ENCODE data around the gene NLRP4.

Gene NLRP4

GRCh38 chr19:55870736-55871135, 34.4 kb downstream of the NLRP4 start:
- Histone ChIP-seq H3K4me3 (ENCODE audit: extremely low read depth, insufficient read depth, low read length, poor library complexity, severe bottlenecking) (no peak overlapping the region), H3K36me3 (ENCODE audit: control insufficient read depth, insufficient read depth, low read length) (no peaks in the 10 kb centered on the region), H3K27ac (ENCODE audit: low read depth, low read length, severe bottlenecking) (no peak overlapping the region), H3K4me1 (ENCODE audit: control insufficient read depth, insufficient read depth, low read length, poor library complexity, severe bottlenecking) (no peaks in the 10 kb centered on the region), H3K9me3 (ENCODE audit: control insufficient read depth, low read length) (peaks cover 68% of the 10 kb centered on the region)
- WGBS, 2 experiments (ENCODE audit: insufficient coverage in 2 of 2): 62 to 72% methylated on average over 11 of the region's 11 CpGs

GRCh38 chr19:55877211-55877610, 40.9 kb downstream of the NLRP4 start:
- Histone ChIP-seq H3K4me3 (ENCODE audit: extremely low read depth, insufficient read depth, low read length, poor library complexity, severe bottlenecking) (no peak overlapping the region), H3K4me1 (ENCODE audit: control insufficient read depth, insufficient read depth, low read length, poor library complexity, severe bottlenecking) (no peaks in the 10 kb centered on the region), H3K36me3 (ENCODE audit: control insufficient read depth, insufficient read depth, low read length) (no peaks in the 10 kb centered on the region), H3K9me3 (ENCODE audit: control insufficient read depth, low read length) (peaks cover 56% of the 10 kb centered on the region), H3K27ac (ENCODE audit: low read depth, low read length, severe bottlenecking) (no peak overlapping the region)
- WGBS, 2 experiments (ENCODE audit: insufficient coverage in 2 of 2): 17 to 42% methylated on average over 1 to 3 of the region's 3 CpGs

- WGBS, 2 experiments (ENCODE audit: insufficient coverage in 2 of 2): 67 to 68% methylated on average over 4 of the region's 4 CpGs
- H3K36me3 ChIP-seq (ENCODE audit: control insufficient read depth, insufficient read depth, low read length): no peaks in the 10 kb centered on the region
- H3K27ac ChIP-seq (ENCODE audit: low read depth, low read length, severe bottlenecking): no peak overlapping the region
- peaks cover 75% of the 10 kb centered on the region for H3K9me3 ChIP-seq (ENCODE audit: control insufficient read depth, low read length)
- no peaks in the 10 kb centered on the region for H3K4me1 ChIP-seq (ENCODE audit: control insufficient read depth, insufficient read depth, low read length, poor library complexity, severe bottlenecking)
- no peak overlapping the region for H3K4me3 ChIP-seq (ENCODE audit: extremely low read depth, insufficient read depth, low read length, poor library complexity, severe bottlenecking)
Observed at GRCh38 chr19:55882626-55883025, 46.3 kb downstream of the NLRP4 start.

GRCh38 chr19:55898911-55899310, 62.6 kb downstream of the NLRP4 start:
- Histone ChIP-seq H3K4me3 (ENCODE audit: extremely low read depth, insufficient read depth, low read length, poor library complexity, severe bottlenecking) (no peak overlapping the region), H3K9me3 (ENCODE audit: control insufficient read depth, low read length) (peaks cover 44% of the 10 kb centered on the region)
- WGBS, 2 experiments (ENCODE audit: insufficient coverage in 2 of 2): 75 to 76% methylated on average over 5 to 12 of the region's 12 CpGs

GRCh38 chr19:55901369-55902079, 65.2 kb downstream of the NLRP4 start:
- Histone ChIP-seq H3K4me1 (ENCODE audit: control insufficient read depth, insufficient read depth, low read length, poor library complexity, severe bottlenecking) (no peaks in the 10 kb centered on the region), H3K36me3 (ENCODE audit: control insufficient read depth, insufficient read depth, low read length) (no peaks in the 10 kb centered on the region), H3K27ac (ENCODE audit: low read depth, low read length, severe bottlenecking) (no peak overlapping the region), H3K9me3 (ENCODE audit: control insufficient read depth, low read length) (peaks cover 33% of the 10 kb centered on the region), H3K4me3 (ENCODE audit: extremely low read depth, insufficient read depth, low read length, poor library complexity, severe bottlenecking) (no peak overlapping the region)
- WGBS, 2 experiments (ENCODE audit: insufficient coverage in 2 of 2): 32 to 69% methylated on average over 9 to 11 of the region's 13 CpGs

More at GRCh38 chr19:55898911-55899310, 62.6 kb downstream of the NLRP4 start:
- H3K27ac ChIP-seq (ENCODE audit: low read depth, low read length, severe bottlenecking): no peak overlapping the region
- no peaks in the 10 kb centered on the region for H3K36me3 ChIP-seq (ENCODE audit: control insufficient read depth, insufficient read depth, low read length)
- no peaks in the 10 kb centered on the region for H3K4me1 ChIP-seq (ENCODE audit: control insufficient read depth, insufficient read depth, low read length, poor library complexity, severe bottlenecking)

GRCh38 chr19:55902080-55902751, 65.9 kb downstream of the NLRP4 start:
- 55 to 71% methylated on average over 5 to 6 of the region's 9 CpGs for WGBS, 2 experiments (ENCODE audit: insufficient coverage in 2 of 2)
- Histone ChIP-seq H3K4me1 (ENCODE audit: control insufficient read depth, insufficient read depth, low read length, poor library complexity, severe bottlenecking) (no peaks in the 10 kb centered on the region), H3K36me3 (ENCODE audit: control insufficient read depth, insufficient read depth, low read length) (no peaks in the 10 kb centered on the region), H3K27ac (ENCODE audit: low read depth, low read length, severe bottlenecking) (no peak overlapping the region), H3K4me3 (ENCODE audit: extremely low read depth, insufficient read depth, low read length, poor library complexity, severe bottlenecking) (no peak overlapping the region), H3K9me3 (ENCODE audit: control insufficient read depth, low read length) (peaks cover 33% of the 10 kb centered on the region)

- peaks cover 52% of the 10 kb centered on the region for H3K9me3 ChIP-seq (ENCODE audit: control insufficient read depth, low read length)
- no peaks in the 10 kb centered on the region for H3K4me1 ChIP-seq (ENCODE audit: control insufficient read depth, insufficient read depth, low read length, poor library complexity, severe bottlenecking)
- WGBS, 2 experiments (ENCODE audit: insufficient coverage in 2 of 2): 59 to 78% methylated on average over 6 to 7 of the region's 7 CpGs
- H3K27ac ChIP-seq (ENCODE audit: low read depth, low read length, severe bottlenecking): no peak overlapping the region
- no peak overlapping the region for H3K4me3 ChIP-seq (ENCODE audit: extremely low read depth, insufficient read depth, low read length, poor library complexity, severe bottlenecking)
- no peaks in the 10 kb centered on the region for H3K36me3 ChIP-seq (ENCODE audit: control insufficient read depth, insufficient read depth, low read length)
Observed at GRCh38 chr19:55907286-55907685, 70.9 kb downstream of the NLRP4 start.

GRCh38 chr19:55907746-55908145, 71.4 kb downstream of the NLRP4 start:
- H3K27ac ChIP-seq (ENCODE audit: low read depth, low read length, severe bottlenecking): no peak overlapping the region
- WGBS, 2 experiments (ENCODE audit: insufficient coverage in 2 of 2): 43 to 85% methylated on average over 1 to 2 of the region's 3 CpGs
- H3K36me3 ChIP-seq (ENCODE audit: control insufficient read depth, insufficient read depth, low read length): no peaks in the 10 kb centered on the region
- peaks cover 55% of the 10 kb centered on the region for H3K9me3 ChIP-seq (ENCODE audit: control insufficient read depth, low read length)
- no peaks in the 10 kb centered on the region for H3K4me1 ChIP-seq (ENCODE audit: control insufficient read depth, insufficient read depth, low read length, poor library complexity, severe bottlenecking)
- H3K4me3 ChIP-seq (ENCODE audit: extremely low read depth, insufficient read depth, low read length, poor library complexity, severe bottlenecking): no peak overlapping the region

GRCh38 chr19:55909801-55910200, 73.5 kb downstream of the NLRP4 start:
- Histone ChIP-seq H3K27ac (ENCODE audit: low read depth, low read length, severe bottlenecking) (no peak overlapping the region), H3K36me3 (ENCODE audit: control insufficient read depth, insufficient read depth, low read length) (no peaks in the 10 kb centered on the region), H3K4me3 (ENCODE audit: extremely low read depth, insufficient read depth, low read length, poor library complexity, severe bottlenecking) (no peak overlapping the region), H3K4me1 (ENCODE audit: control insufficient read depth, insufficient read depth, low read length, poor library complexity, severe bottlenecking) (no peaks in the 10 kb centered on the region), H3K9me3 (ENCODE audit: control insufficient read depth, low read length) (peaks cover 67% of the 10 kb centered on the region)
- 13 to 27% methylated on average over 2 of the region's 2 CpGs for WGBS, 2 experiments (ENCODE audit: insufficient coverage in 2 of 2)

GRCh38 chr19:55912916-55913315, 76.6 kb downstream of the NLRP4 start:
- no peaks in the 10 kb centered on the region for H3K36me3 ChIP-seq (ENCODE audit: control insufficient read depth, insufficient read depth, low read length)
- H3K4me1 ChIP-seq (ENCODE audit: control insufficient read depth, insufficient read depth, low read length, poor library complexity, severe bottlenecking): no peaks in the 10 kb centered on the region
- 63 to 70% methylated on average over 4 to 6 of the region's 7 CpGs for WGBS, 2 experiments (ENCODE audit: insufficient coverage in 2 of 2)
- H3K27ac ChIP-seq (ENCODE audit: low read depth, low read length, severe bottlenecking): no peak overlapping the region
- H3K4me3 ChIP-seq (ENCODE audit: extremely low read depth, insufficient read depth, low read length, poor library complexity, severe bottlenecking): no peak overlapping the region
- H3K9me3 ChIP-seq (ENCODE audit: control insufficient read depth, low read length): peaks cover 57% of the 10 kb centered on the region

All from mesodermal cell (in vitro differentiated cells).